ENCODE results near the gene MT4. TPM values are rescaled to one million over a fixed set of nuclear protein-coding genes. Genes with fewer than 3 reads are reported as not detected.

The MT4 gene
- polyA plus RNA-seq, 1 of the 3 experiments (the other 2 are of a cell fraction) = not detected

DNA sequence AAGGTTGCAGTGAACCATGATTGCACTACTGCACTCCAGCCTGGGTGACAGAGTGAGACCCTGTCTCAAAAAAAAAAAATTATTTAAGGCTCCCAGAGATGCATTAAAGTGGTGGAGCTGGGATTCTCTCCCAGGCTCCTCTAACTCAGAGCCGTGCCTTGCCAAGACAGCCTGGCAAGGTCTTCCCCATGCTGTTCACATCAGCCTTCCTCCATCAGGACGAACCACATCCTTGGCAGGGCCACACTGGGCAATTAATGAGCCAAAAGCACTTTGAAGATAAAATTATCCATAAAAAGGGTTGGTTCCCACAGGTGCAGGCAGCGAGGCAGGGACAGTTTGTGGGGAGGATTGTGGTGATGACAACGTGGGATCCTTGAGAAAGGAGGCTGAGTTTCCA is 25.2 kb upstream of the MT4 start (continued):
- TF ChIP-seq, protein P1, sequence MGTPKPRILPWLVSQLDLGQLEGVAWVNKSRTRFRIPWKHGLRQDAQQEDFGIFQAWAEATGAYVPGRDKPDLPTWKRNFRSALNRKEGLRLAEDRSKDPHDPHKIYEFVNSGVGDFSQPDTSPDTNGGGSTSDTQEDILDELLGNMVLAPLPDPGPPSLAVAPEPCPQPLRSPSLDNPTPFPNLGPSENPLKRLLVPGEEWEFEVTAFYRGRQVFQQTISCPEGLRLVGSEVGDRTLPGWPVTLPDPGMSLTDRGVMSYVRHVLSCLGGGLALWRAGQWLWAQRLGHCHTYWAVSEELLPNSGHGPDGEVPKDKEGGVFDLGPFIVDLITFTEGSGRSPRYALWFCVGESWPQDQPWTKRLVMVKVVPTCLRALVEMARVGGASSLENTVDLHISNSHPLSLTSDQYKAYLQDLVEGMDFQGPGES (IDR thresholded peaks at IDR 0.05; ENCODE audit: low read depth, low read length) = no peak
- TF ChIP-seq FOXJ3 (CRISPR knock-in tag; IDR thresholded peaks at IDR 0.05) = no peak
- no peak for TF ChIP-seq YY1 (IDR thresholded peaks at IDR 0.05; ENCODE audit: low read depth)
- no peak for TF ChIP-seq FOSL2 (IDR thresholded peaks at IDR 0.05; ENCODE audit: borderline replicate concordance, low read depth)
- TF ChIP-seq, protein P2, sequence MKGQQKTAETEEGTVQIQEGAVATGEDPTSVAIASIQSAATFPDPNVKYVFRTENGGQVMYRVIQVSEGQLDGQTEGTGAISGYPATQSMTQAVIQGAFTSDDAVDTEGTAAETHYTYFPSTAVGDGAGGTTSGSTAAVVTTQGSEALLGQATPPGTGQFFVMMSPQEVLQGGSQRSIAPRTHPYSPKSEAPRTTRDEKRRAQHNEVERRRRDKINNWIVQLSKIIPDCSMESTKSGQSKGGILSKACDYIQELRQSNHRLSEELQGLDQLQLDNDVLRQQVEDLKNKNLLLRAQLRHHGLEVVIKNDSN (IDR thresholded peaks at IDR 0.05; ENCODE audit: borderline replicate concordance, low read depth) = no peak
- no peak for TF ChIP-seq RXRA (IDR thresholded peaks at IDR 0.05; ENCODE audit: borderline replicate concordance, low read depth)

DNA sequence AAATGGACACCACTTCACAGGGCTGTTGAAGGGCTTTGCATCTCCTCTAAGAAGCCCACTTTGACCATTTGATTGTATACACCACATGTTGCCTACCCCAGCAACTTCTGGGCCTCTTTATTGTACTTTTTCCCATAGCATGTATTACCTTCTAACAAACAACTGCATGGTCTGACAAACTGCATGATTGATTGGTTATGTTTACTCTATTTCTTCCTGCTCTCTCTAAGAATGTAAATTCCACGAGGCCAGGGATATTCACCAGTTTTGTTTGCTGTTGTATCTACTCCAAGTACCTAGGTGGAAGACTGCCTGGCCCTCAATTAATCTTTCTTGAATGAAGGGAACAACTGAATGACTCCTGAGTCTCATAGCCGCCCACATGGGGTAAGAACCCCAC is 22.8 kb upstream of the MT4 start:
- H4K20me1 ChIP-seq (ENCODE audit: insufficient read depth) = no peaks in the 10 kb centered on the region
- no peaks in the 10 kb centered on the region for H3K79me2 ChIP-seq (ENCODE audit: insufficient read depth)
- TF ChIP-seq ELF1 (IDR thresholded peaks at IDR 0.05) (no peak), TAF1 (IDR thresholded peaks at IDR 0.05; ENCODE audit: borderline replicate concordance, low read depth, low read length) (no peak), SIN3A (IDR thresholded peaks at IDR 0.05; ENCODE audit: borderline replicate concordance, low read depth, low read length) (no peak), MEF2A (IDR thresholded peaks at IDR 0.05; ENCODE audit: borderline replicate concordance, low read depth) (no peak), RXRA (IDR thresholded peaks at IDR 0.05; ENCODE audit: borderline replicate concordance, low read depth) (no peak), FOXJ3 (CRISPR knock-in tag; IDR thresholded peaks at IDR 0.05) (no peak), FOSL2 (IDR thresholded peaks at IDR 0.05; ENCODE audit: borderline replicate concordance, low read depth) (no peak), SMC3 (IDR thresholded peaks at IDR 0.05; ENCODE audit: low read depth, low read length) (no peak), YY1 (IDR thresholded peaks at IDR 0.05; ENCODE audit: low read depth) (no peak)
- TF ChIP-seq, protein P3, sequence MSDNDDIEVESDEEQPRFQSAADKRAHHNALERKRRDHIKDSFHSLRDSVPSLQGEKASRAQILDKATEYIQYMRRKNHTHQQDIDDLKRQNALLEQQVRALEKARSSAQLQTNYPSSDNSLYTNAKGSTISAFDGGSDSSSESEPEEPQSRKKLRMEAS (IDR thresholded peaks at IDR 0.05; ENCODE audit: low read depth) = no peak
- TF ChIP-seq, protein P4, sequence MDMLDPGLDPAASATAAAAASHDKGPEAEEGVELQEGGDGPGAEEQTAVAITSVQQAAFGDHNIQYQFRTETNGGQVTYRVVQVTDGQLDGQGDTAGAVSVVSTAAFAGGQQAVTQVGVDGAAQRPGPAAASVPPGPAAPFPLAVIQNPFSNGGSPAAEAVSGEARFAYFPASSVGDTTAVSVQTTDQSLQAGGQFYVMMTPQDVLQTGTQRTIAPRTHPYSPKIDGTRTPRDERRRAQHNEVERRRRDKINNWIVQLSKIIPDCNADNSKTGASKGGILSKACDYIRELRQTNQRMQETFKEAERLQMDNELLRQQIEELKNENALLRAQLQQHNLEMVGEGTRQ (IDR thresholded peaks at IDR 0.05; ENCODE audit: borderline replicate concordance, low read depth, low read length) = no peak
- TF ChIP-seq, protein P5, sequence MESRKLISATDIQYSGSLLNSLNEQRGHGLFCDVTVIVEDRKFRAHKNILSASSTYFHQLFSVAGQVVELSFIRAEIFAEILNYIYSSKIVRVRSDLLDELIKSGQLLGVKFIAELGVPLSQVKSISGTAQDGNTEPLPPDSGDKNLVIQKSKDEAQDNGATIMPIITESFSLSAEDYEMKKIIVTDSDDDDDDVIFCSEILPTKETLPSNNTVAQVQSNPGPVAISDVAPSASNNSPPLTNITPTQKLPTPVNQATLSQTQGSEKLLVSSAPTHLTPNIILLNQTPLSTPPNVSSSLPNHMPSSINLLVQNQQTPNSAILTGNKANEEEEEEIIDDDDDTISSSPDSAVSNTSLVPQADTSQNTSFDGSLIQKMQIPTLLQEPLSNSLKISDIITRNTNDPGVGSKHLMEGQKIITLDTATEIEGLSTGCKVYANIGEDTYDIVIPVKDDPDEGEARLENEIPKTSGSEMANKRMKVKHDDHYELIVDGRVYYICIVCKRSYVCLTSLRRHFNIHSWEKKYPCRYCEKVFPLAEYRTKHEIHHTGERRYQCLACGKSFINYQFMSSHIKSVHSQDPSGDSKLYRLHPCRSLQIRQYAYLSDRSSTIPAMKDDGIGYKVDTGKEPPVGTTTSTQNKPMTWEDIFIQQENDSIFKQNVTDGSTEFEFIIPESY (IDR thresholded peaks at IDR 0.05; ENCODE audit: borderline replicate concordance, low read depth) = no peak
- TF ChIP-seq, protein P1 (IDR thresholded peaks at IDR 0.05; ENCODE audit: low read depth, low read length) = no peak
- TF ChIP-seq, protein P6, sequence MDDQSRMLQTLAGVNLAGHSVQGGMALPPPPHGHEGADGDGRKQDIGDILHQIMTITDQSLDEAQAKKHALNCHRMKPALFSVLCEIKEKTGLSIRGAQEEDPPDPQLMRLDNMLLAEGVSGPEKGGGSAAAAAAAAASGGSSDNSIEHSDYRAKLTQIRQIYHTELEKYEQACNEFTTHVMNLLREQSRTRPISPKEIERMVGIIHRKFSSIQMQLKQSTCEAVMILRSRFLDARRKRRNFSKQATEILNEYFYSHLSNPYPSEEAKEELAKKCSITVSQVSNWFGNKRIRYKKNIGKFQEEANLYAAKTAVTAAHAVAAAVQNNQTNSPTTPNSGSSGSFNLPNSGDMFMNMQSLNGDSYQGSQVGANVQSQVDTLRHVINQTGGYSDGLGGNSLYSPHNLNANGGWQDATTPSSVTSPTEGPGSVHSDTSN (IDR thresholded peaks at IDR 0.05) = no peak
- no peak overlapping the region for H3K4me3 ChIP-seq (ENCODE audit: low read depth in 2 of 2, low read length in 1 of 2)
- 2% methylated on average over 2 of the region's 2 CpGs for WGBS (ENCODE audit: low lambda C conversion rate)
- DNase-seq = no peak
- H3K4me1 ChIP-seq (ENCODE audit: control insufficient read depth in 1 of 2, insufficient read depth in 2 of 2, low read depth in 1 of 2, low read length in 1 of 2) = no peaks in the 10 kb centered on the region
- no peaks in the 10 kb centered on the region for H3K27me3 ChIP-seq (ENCODE audit: insufficient read depth)
- H2AFZ ChIP-seq (ENCODE audit: low read depth) = no peak overlapping the region
- no peaks in the 10 kb centered on the region for H3K36me3 ChIP-seq (replicated peaks in 1 of 2; ENCODE audit: control insufficient read depth in 1 of 2, insufficient read depth in 2 of 2, low read length in 1 of 2)
- no peak overlapping the region for H3K9ac ChIP-seq
- peaks cover 1% of the 10 kb centered on the region for H3F3A ChIP-seq (replicated peaks; ENCODE audit: insufficient read depth)
- no peak overlapping the region for H3K27ac ChIP-seq (ENCODE audit: low read depth in 2 of 2, low read length in 1 of 2)
- H3K9me2 ChIP-seq = no peaks in the 10 kb centered on the region
- no peak overlapping the region for H3K4me2 ChIP-seq
- CTCF ChIA-PET = interaction anchor here (1.1 kb wide), 1 partner anchor 159 kb away, joined by 3 read pairs; no protein-coding TSS in a partner anchor
- POLR2A ChIA-PET = no interaction called here
- 0 out of 2 replicates have a peak, but pooled peaks cover under 1% of the 10 kb centered on the region for H3K9me3 ChIP-seq
